Measurements from ENCODE around the gene MEPE. TPM values are rescaled to one million over a fixed set of nuclear protein-coding genes. Genes with fewer than 3 reads are reported as not detected.

The MEPE gene
- total and polyA plus RNA-seq, 2 donors (not counting 1 experiment from before 2014, with no cell fraction given) = not detected

DNA sequence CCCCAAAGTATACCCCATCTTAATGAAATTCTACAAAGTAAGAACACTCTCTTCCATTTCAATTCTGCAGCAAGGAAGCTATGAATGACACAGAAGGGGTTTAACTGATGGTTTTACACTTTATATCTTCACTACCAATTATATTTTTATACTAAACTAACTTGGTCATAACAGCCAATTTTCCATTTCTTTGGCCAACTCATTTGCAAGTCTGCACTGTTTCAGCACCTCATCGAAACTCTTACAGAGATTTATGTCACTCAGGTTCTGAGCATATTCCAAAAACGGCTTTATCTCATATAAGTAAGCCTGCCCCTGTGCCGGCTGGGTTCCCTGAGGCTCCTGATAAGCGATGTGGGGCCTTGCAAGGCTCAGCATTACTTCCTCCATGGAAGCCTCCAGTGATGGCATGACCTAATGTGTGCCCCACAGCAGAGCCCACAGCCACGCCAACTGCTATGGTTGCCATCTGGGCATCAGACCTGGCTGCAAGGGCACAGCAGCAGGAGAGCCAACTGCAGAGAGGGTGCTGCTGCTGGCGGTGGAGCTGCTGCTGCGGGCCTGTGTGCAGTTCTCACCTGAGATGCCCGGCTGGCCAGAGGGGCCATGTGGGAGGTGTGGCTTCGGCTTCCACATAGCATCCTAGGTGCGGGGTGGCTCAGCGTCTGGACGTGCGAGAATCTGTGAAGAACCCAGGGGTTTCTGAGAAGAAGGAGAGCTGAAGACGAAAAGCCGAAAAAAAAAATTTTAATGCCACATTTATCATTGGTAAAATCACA is 46.8 kb upstream of the MEPE start:
- Mint-ChIP-seq H3K27me3 (no peaks in the 10 kb centered on the region), H3K27ac (no peak overlapping the region), H3K4me3 (no peak overlapping the region), H3K9me3 (ENCODE audit: insufficient read depth) (no peaks in the 10 kb centered on the region), H3K4me1 (no peaks in the 10 kb centered on the region)
- WGBS (ENCODE audit: insufficient coverage) = 86% methylated on average over 12 of the region's 15 CpGs
- no peak overlapping the region for H3K9ac ChIP-seq (ENCODE audit: low read length)
- ATAC-seq (ENCODE audit: low read depth) = no peak
- DNase-seq = no peak
- H4K20me1 ChIP-seq (ENCODE audit: control insufficient read depth, insufficient read depth, low read length, poor library complexity, severe bottlenecking) = no peaks in the 10 kb centered on the region
- no peak overlapping the region for H3K4me3 ChIP-seq (ENCODE audit: control extremely low read depth in 1 of 5, extremely low read depth in 1 of 5, insufficient read depth in 1 of 5, low read depth in 2 of 5, low read length in 4 of 5)
- ChIA-PET POLR2A (no interaction called here), CTCF (no interaction called here)
- H2AFZ ChIP-seq (ENCODE audit: insufficient read depth, low read depth, low read length, poor library complexity, severe bottlenecking) = no peak overlapping the region
- H3K36me3 ChIP-seq (replicated peaks in 1 of 2; ENCODE audit: control extremely low read depth in 1 of 2, control insufficient read depth in 1 of 2, extremely low read depth in 1 of 2, insufficient read depth in 2 of 2, low read length in 1 of 2) = no peaks in the 10 kb centered on the region
- H3K9me3 ChIP-seq (ENCODE audit: control extremely low read depth in 1 of 3, control insufficient read depth in 2 of 3, insufficient read depth in 1 of 3, low read length in 2 of 3) = peaks cover 0 to 4% (median 0%) of the 10 kb centered on the region in 3 donors
- TF ChIP-seq, protein P1, sequence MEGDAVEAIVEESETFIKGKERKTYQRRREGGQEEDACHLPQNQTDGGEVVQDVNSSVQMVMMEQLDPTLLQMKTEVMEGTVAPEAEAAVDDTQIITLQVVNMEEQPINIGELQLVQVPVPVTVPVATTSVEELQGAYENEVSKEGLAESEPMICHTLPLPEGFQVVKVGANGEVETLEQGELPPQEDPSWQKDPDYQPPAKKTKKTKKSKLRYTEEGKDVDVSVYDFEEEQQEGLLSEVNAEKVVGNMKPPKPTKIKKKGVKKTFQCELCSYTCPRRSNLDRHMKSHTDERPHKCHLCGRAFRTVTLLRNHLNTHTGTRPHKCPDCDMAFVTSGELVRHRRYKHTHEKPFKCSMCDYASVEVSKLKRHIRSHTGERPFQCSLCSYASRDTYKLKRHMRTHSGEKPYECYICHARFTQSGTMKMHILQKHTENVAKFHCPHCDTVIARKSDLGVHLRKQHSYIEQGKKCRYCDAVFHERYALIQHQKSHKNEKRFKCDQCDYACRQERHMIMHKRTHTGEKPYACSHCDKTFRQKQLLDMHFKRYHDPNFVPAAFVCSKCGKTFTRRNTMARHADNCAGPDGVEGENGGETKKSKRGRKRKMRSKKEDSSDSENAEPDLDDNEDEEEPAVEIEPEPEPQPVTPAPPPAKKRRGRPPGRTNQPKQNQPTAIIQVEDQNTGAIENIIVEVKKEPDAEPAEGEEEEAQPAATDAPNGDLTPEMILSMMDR (IDR thresholded peaks at IDR 0.05) = no peak
- TF ChIP-seq EZH2 (IDR thresholded peaks at IDR 0.05; ENCODE audit: borderline replicate concordance, insufficient read depth, low read depth, low read length, poor library complexity, severe bottlenecking) = no peak
- no peak overlapping the region for H3K27ac ChIP-seq (ENCODE audit: low read length in 2 of 2)
- no peaks in the 10 kb centered on the region for H3K27me3 ChIP-seq (replicated peaks in 1 of 4; ENCODE audit: control extremely low read depth in 1 of 4, control insufficient read depth in 3 of 4, insufficient read depth in 4 of 4, low read length in 3 of 4)
- no peaks in the 10 kb centered on the region for H3K4me1 ChIP-seq (ENCODE audit: control insufficient read depth in 2 of 2, insufficient read depth in 2 of 2, low read length in 2 of 2)
- intact Hi-C loops (cut with micrococcal nuclease) = no loop called here
- H3K4me2 ChIP-seq (replicated peaks; ENCODE audit: low read depth, low read length, poor library complexity, severe bottlenecking) = no peak overlapping the region
- no peaks in the 10 kb centered on the region for H3K79me2 ChIP-seq (ENCODE audit: control insufficient read depth, insufficient read depth, low read length)

DNA sequence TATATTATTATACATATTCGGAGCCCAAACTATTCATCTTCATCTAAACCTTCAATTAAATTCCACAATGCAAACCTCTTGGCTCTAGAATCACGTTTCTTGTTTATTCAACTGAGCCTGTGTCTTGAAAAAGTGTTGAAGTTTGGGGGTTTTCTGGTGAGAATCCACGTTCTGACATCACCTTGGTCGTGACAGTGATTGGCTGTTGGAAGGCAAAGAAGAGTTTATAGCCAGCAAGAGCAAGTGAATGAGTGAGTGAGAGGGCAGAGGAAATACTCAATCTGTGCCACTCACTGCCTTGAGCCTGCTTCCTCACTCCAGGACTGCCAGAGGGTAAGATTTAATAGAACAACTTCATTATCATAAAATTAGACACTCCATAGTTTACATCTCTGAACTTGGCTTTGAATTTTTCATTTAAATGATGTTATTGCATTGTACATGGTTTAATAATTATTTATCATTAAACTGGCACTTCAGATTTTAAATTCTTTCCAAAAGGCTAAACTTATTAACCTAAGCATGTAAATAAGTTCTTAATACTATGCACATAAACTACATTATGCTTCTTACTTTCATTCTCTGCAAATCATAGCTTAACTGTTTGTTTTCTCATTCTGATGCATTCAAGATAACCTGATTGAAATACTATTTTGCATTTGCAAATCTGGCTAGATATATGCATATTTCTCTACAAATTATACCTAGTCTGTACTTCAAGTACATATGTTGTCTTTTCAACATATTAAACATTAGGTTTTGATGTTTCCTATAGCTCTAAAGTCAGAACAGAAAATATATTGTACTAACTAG is 33.3 kb upstream of the MEPE start, which contains the start of gene IBSP:
Gene IBSP, plus strand, starts transcription at position 254 of the 813 bp plus-strand sequence. CDS start 2,808 bp downstream, outside the sequence.
- no peaks in the 10 kb centered on the region for H3K9me3 ChIP-seq (ENCODE audit: control extremely low read depth in 1 of 3, control insufficient read depth in 2 of 3, insufficient read depth in 1 of 3, low read length in 2 of 3)
- H3K4me1 ChIP-seq (ENCODE audit: control insufficient read depth in 2 of 2, insufficient read depth in 2 of 2, low read length in 2 of 2) = no peaks in the 10 kb centered on the region
- ChIA-PET CTCF (interaction anchor here (0.6 kb wide), 1 partner anchor 37 kb away, joined by 3 read pairs; no protein-coding TSS in a partner anchor), POLR2A (no interaction called here)
- H3K4me3 ChIP-seq (ENCODE audit: control extremely low read depth in 1 of 5, extremely low read depth in 1 of 5, insufficient read depth in 1 of 5, low read depth in 2 of 5, low read length in 4 of 5) = no peak within 1 kb of the TSS
- no peak within 1 kb of the TSS for H3K9ac ChIP-seq (ENCODE audit: low read length)
- H2AFZ ChIP-seq (ENCODE audit: insufficient read depth, low read depth, low read length, poor library complexity, severe bottlenecking) = no peak within 1 kb of the TSS
- H3K79me2 ChIP-seq (ENCODE audit: control insufficient read depth, insufficient read depth, low read length) = no peaks in the 10 kb centered on the region
- DNase-seq = no peak
- no peak within 1 kb of the TSS for H3K4me3 Mint-ChIP-seq
- no peak for ATAC-seq (ENCODE audit: low read depth)
- no peaks in the 10 kb centered on the region for H3K36me3 ChIP-seq (replicated peaks in 1 of 2; ENCODE audit: control extremely low read depth in 1 of 2, control insufficient read depth in 1 of 2, extremely low read depth in 1 of 2, insufficient read depth in 2 of 2, low read length in 1 of 2)
- intact Hi-C loops (cut with micrococcal nuclease) = no loop called here
- H3K9me3 Mint-ChIP-seq (ENCODE audit: insufficient read depth) = no peaks in the 10 kb centered on the region
- H3K4me1 Mint-ChIP-seq = no peaks in the 10 kb centered on the region
- no peak within 1 kb of the TSS for H3K27ac ChIP-seq (ENCODE audit: low read length in 2 of 2)
- no peaks in the 10 kb centered on the region for H4K20me1 ChIP-seq (ENCODE audit: control insufficient read depth, insufficient read depth, low read length, poor library complexity, severe bottlenecking)
- H3K27me3 Mint-ChIP-seq = no peaks in the 10 kb centered on the region
- H3K27me3 ChIP-seq (replicated peaks in 1 of 4; ENCODE audit: control extremely low read depth in 1 of 4, control insufficient read depth in 3 of 4, insufficient read depth in 4 of 4, low read length in 3 of 4) = no peaks in the 10 kb centered on the region
- no peak within 1 kb of the TSS for H3K27ac Mint-ChIP-seq
- WGBS (ENCODE audit: insufficient coverage) = 56% methylated on average over 2 of the region's 4 CpGs
- H3K4me2 ChIP-seq (replicated peaks; ENCODE audit: low read depth, low read length, poor library complexity, severe bottlenecking) = no peak within 1 kb of the TSS
- TF ChIP-seq EZH2 (IDR thresholded peaks at IDR 0.05; ENCODE audit: borderline replicate concordance, insufficient read depth, low read depth, low read length, poor library complexity, severe bottlenecking) = no peak
- TF ChIP-seq, protein P1 (IDR thresholded peaks at IDR 0.05) = no peak
